ENCODE data around the gene IQCN. TPM values are rescaled to one million over a fixed set of nuclear protein-coding genes. Genes with fewer than 3 reads are reported as not detected.

IQCN gene
- total RNA-seq, 2 experiments from 2014 or later = 0.38 to 1.1 TPM

GRCh38 chr19:18292810-18293641, 18.8 kb upstream of the IQCN start:
- intact Hi-C loops (cut with micrococcal nuclease; ENCODE audit: unreplicated experiment) = loop anchor here (1.0 kb wide), 1 partner anchor 12 kb away; the partner anchor contains the start of gene JUND
- BruUV-seq (replicated peaks) = TSS peak; percentile 52

GRCh38 chr19:18292462-18292809, 18.2 kb upstream of the IQCN start:
- no TSS peak for BruUV-seq (replicated peaks)
- peak overlapping the region; percentile 59 for H3K27ac ChIP-seq (ENCODE audit: low read depth, low read length, poor library complexity, severe bottlenecking)

More at GRCh38 chr19:18292810-18293641, 18.8 kb upstream of the IQCN start:
- Histone ChIP-seq H3K9me2 (ENCODE audit: insufficient read depth, low read length) (no peaks in the 10 kb centered on the region), H3K79me2 (ENCODE audit: insufficient read depth, low read depth, low read length) (no peaks in the 10 kb centered on the region), H3K36me3 (ENCODE audit: insufficient read depth, low read length) (no peaks in the 10 kb centered on the region), H3K9me3 (ENCODE audit: low read length) (no peaks in the 10 kb centered on the region), H3K4me2 (ENCODE audit: low read length) (peak overlapping the region; percentile 87), H4K20me1 (ENCODE audit: insufficient read depth, low read length) (no peaks in the 10 kb centered on the region), H2AFZ (ENCODE audit: low read length) (peak overlapping the region; percentile 83), H3K27ac (ENCODE audit: low read depth, low read length, poor library complexity, severe bottlenecking) (peak overlapping the region; percentile 59), H3K4me1 (ENCODE audit: insufficient read depth, low read length, poor library complexity, severe bottlenecking) (peaks cover 57% of the 10 kb centered on the region), H3K4me3 (ENCODE audit: low read depth, low read length, poor library complexity, severe bottlenecking) (peak overlapping the region; percentile 73)
- DNase-seq (ENCODE audit: low spot score) = peak; percentile 60
- ChIA-PET POLR2A (interaction anchor here (0.6 to 3.1 kb wide), 13 partner anchors 9 to 628 kb away, joined by 3 to 38 read pairs (median 5); partner anchors contain the start of genes JUND and LSM4), CTCF (ENCODE audit: unreplicated experiment) (interaction anchor here (0.6 to 1.4 kb wide), 8 partner anchors 10 to 557 kb away, joined by 3 to 10 read pairs (median 4); partner anchors contain the start of gene JUND)
- TF ChIP-seq EZH2phosphoT487 (IDR thresholded peaks at IDR 0.05; ENCODE audit: borderline replicate concordance, low read depth, low read length) (no peak), CTCF (conservative IDR thresholded peaks at IDR 0.05; ENCODE audit: low read length) (no peak)

More at GRCh38 chr19:18292462-18292809, 18.2 kb upstream of the IQCN start:
- intact Hi-C loops (cut with micrococcal nuclease; ENCODE audit: unreplicated experiment) = loop anchor here (1.0 kb wide), 1 partner anchor 11 kb away; the partner anchor contains the start of gene JUND
- no peak for DNase-seq (ENCODE audit: low spot score)
- no peaks in the 10 kb centered on the region for H4K20me1 ChIP-seq (ENCODE audit: insufficient read depth, low read length)
- H3K9me3 ChIP-seq (ENCODE audit: low read length) = no peaks in the 10 kb centered on the region
- H3K4me3 ChIP-seq (ENCODE audit: low read depth, low read length, poor library complexity, severe bottlenecking) = peak overlapping the region; percentile 73
- CTCF ChIA-PET (ENCODE audit: unreplicated experiment) = interaction anchor here (0.6 to 1.4 kb wide), 4 partner anchors 11 to 235 kb away, joined by 3 to 4 read pairs (median 4); partner anchors contain the start of gene JUND
- peak overlapping the region; percentile 87 for H3K4me2 ChIP-seq (ENCODE audit: low read length)
- TF ChIP-seq CTCF (conservative IDR thresholded peaks at IDR 0.05; ENCODE audit: low read length) (no peak), EZH2phosphoT487 (IDR thresholded peaks at IDR 0.05; ENCODE audit: borderline replicate concordance, low read depth, low read length) (no peak)
- no peaks in the 10 kb centered on the region for H3K9me2 ChIP-seq (ENCODE audit: insufficient read depth, low read length)
- H2AFZ ChIP-seq (ENCODE audit: low read length) = peak overlapping the region; percentile 83; the same call in 1 of the 2 replicates
- H3K36me3 ChIP-seq (ENCODE audit: insufficient read depth, low read length) = no peaks in the 10 kb centered on the region
- H3K4me1 ChIP-seq (ENCODE audit: insufficient read depth, low read length, poor library complexity, severe bottlenecking) = peaks cover 57% of the 10 kb centered on the region
- POLR2A ChIA-PET = interaction anchor here (0.7 to 3.1 kb wide), 9 partner anchors 10 to 628 kb away, joined by 3 to 38 read pairs (median 5); partner anchors contain the start of genes JUND and LSM4
- no peaks in the 10 kb centered on the region for H3K79me2 ChIP-seq (ENCODE audit: insufficient read depth, low read depth, low read length)
